HEK293 (cell line): ENCODE data around the gene PKNOX2.

Experiments
- CTCF ChIA-PET: fragments of 350-600 bp; formaldehyde crosslinking; extraction: SDS; loops from one replicate; lab custom pipeline; 2021; ENCODE audit warnings: antibody characterized with exemption; lab: Yijun Ruan, JAX
- POLR2A ChIA-PET: fragments of 300-600 bp; formaldehyde crosslinking; extraction: SDS; loops from one replicate; lab custom pipeline; 2020; ENCODE audit warnings: antibody characterized with exemption, inconsistent platforms; lab: Yijun Ruan, JAX
- H3K27ac ChIP-seq: fragments of 200-500 bp; sonication (Bioruptor generic); 2 replicates; pipeline ENCODE4 v1.5.1; 2014; ENCODE audit warnings: low read depth, low read length, control low read depth, inconsistent platforms; ENCODE audit errors: extremely low read depth
- H3K36me3 ChIP-seq, 2 experiments: fragments of 200-500 bp in 1 of 2; sonication (Bioruptor generic) in 1 of 2; 1 replicate in 1 of 2; 2 replicates in 1 of 2; pipeline ENCODE4 v1.5.1; 2014 to 2017; ENCODE audit warnings: inconsistent platforms in 2 of 2, low read length in 2 of 2; ENCODE audit not compliant: control insufficient read depth in 2 of 2, insufficient read depth in 1 of 2
- H3K4me1 ChIP-seq: fragments of 200-500 bp; sonication (Bioruptor generic); 2 replicates; pipeline ENCODE4 v1.5.1; 2014; ENCODE audit warnings: mild to moderate bottlenecking, low read length, inconsistent platforms; ENCODE audit not compliant: control insufficient read depth, insufficient read depth
- H3K4me3 ChIP-seq: 2 replicates; pipeline ENCODE4 v1.5.1; 2011; ENCODE audit warnings: low read depth, mild to moderate bottlenecking, control low read depth, low read length, moderate library complexity
- H3K9me3 ChIP-seq: fragments of 200-500 bp; sonication (Bioruptor generic); 2 replicates; pipeline ENCODE4 v1.5.1; 2014; ENCODE audit warnings: low read depth, low read length, inconsistent platforms; ENCODE audit not compliant: control insufficient read depth, insufficient read depth
- MZF1 ChIP-seq: fragments of 450-650 bp; formaldehyde crosslinking; IDR thresholded peaks from 2 replicates; pipeline ENCODE4 v1.5.1; 2017; ENCODE audit warnings: missing biosample characterization, missing genetic modification characterization, borderline replicate concordance
- PRDM10 ChIP-seq: fragments of 450-650 bp; formaldehyde crosslinking; IDR thresholded peaks from 2 replicates; pipeline ENCODE4 v1.5.1; 2016; ENCODE audit warnings: missing biosample characterization, missing genetic modification characterization
- REPIN1 ChIP-seq: fragments of 450-650 bp; formaldehyde crosslinking; IDR thresholded peaks from 2 replicates; pipeline ENCODE4 v1.5.1; 2017; ENCODE audit warnings: missing biosample characterization, missing genetic modification characterization, low read depth
- ZNF114 ChIP-seq: fragments of 450-650 bp; formaldehyde crosslinking; IDR thresholded peaks from 2 replicates; pipeline ENCODE4 v1.5.0; 2017; ENCODE audit warnings: missing biosample characterization, missing genetic modification characterization
- ZNF133 ChIP-seq: fragments of 450-650 bp; formaldehyde crosslinking; IDR thresholded peaks from 2 replicates; pipeline ENCODE4 v1.5.1; 2016; ENCODE audit warnings: missing biosample characterization, missing genetic modification characterization
- ZNF174 ChIP-seq: fragments of 450-650 bp; formaldehyde crosslinking; IDR thresholded peaks from 2 replicates; pipeline ENCODE4 v1.5.0; 2017; ENCODE audit warnings: missing biosample characterization, mild to moderate bottlenecking, missing genetic modification characterization
- ZNF214 ChIP-seq: fragments of 450-650 bp; formaldehyde crosslinking; IDR thresholded peaks from 2 replicates; pipeline ENCODE4 v1.5.1; 2017; ENCODE audit warnings: missing biosample characterization, mild to moderate bottlenecking, missing genetic modification characterization, borderline replicate concordance
- ZNF24 ChIP-seq: fragments of 450-650 bp; formaldehyde crosslinking; IDR thresholded peaks from 2 replicates; pipeline ENCODE4 v1.5.1; 2016; ENCODE audit warnings: missing biosample characterization, missing genetic modification characterization
- ZNF280D ChIP-seq: fragments of 450-650 bp; formaldehyde crosslinking; IDR thresholded peaks from 2 replicates; pipeline ENCODE4 v1.5.1; 2016; ENCODE audit warnings: missing biosample characterization, missing genetic modification characterization
- ZNF324 ChIP-seq: fragments of 450-650 bp; formaldehyde crosslinking; IDR thresholded peaks from 2 replicates; pipeline ENCODE4 v1.5.1; 2016; ENCODE audit warnings: missing biosample characterization, missing genetic modification characterization
- ZNF335 ChIP-seq: fragments of 450-650 bp; formaldehyde crosslinking; conservative IDR thresholded peaks from 2 replicates; pipeline ENCODE4 v1.5.1; 2016; ENCODE audit warnings: missing biosample characterization, missing genetic modification characterization
- ZNF37A ChIP-seq: fragments of 450-650 bp; IDR thresholded peaks from 2 replicates; pipeline ENCODE4 v1.5.1; 2018; ENCODE audit warnings: missing biosample characterization, missing genetic modification characterization
- ZNF416 ChIP-seq: fragments of 450-650 bp; formaldehyde crosslinking; IDR thresholded peaks from 2 replicates; pipeline ENCODE4 v1.5.1; 2016; ENCODE audit warnings: missing biosample characterization, missing genetic modification characterization
- ZNF549 ChIP-seq: fragments of 450-650 bp; IDR thresholded peaks from 2 replicates; pipeline ENCODE4 v1.5.1; 2018; ENCODE audit warnings: missing biosample characterization, missing genetic modification characterization, mild to moderate bottlenecking, inconsistent platforms, moderate library complexity
- ZNF701 ChIP-seq: fragments of 450-650 bp; formaldehyde crosslinking; IDR thresholded peaks from 2 replicates; pipeline ENCODE4 v1.5.1; 2016; ENCODE audit warnings: missing biosample characterization, missing genetic modification characterization
- ZNF76 ChIP-seq: fragments of 450-650 bp; formaldehyde crosslinking; IDR thresholded peaks from 2 replicates; pipeline ENCODE4; 2016; ENCODE audit warnings: low read depth, missing biosample characterization, missing genetic modification characterization, borderline replicate concordance
- ZSCAN18 ChIP-seq: fragments of 450-650 bp; formaldehyde crosslinking; IDR thresholded peaks from 2 replicates; pipeline ENCODE4 v1.5.1; 2016; ENCODE audit warnings: missing biosample characterization, missing genetic modification characterization
- TF ChIP-seq, protein P1 (sequence below): fragments of 450-650 bp; formaldehyde crosslinking; IDR thresholded peaks from 2 replicates; pipeline ENCODE4 v1.5.1; 2017; ENCODE audit warnings: missing biosample characterization, missing genetic modification characterization
- TF ChIP-seq, protein P2 (sequence below): fragments of 450-650 bp; formaldehyde crosslinking; IDR thresholded peaks from 2 replicates; pipeline ENCODE4 v1.5.1; 2016; ENCODE audit warnings: missing biosample characterization, missing genetic modification characterization

The PKNOX2 gene

GRCh38 chr11:125379565-125379964 lies 215.0 kb downstream of the PKNOX2 start:
- H3K27ac ChIP-seq = no peak overlapping the region
- H3K4me1 ChIP-seq = no peaks in the 10 kb centered on the region
- no peaks in the 10 kb centered on the region for H3K9me3 ChIP-seq
- no peaks in the 10 kb centered on the region for H3K36me3 ChIP-seq
- CTCF ChIA-PET = interaction anchor here (0.7 kb wide), 1 partner anchor 1801 kb away, joined by 5 read pairs; no protein-coding TSS in a partner anchor
- TF ChIP-seq, protein P1, sequence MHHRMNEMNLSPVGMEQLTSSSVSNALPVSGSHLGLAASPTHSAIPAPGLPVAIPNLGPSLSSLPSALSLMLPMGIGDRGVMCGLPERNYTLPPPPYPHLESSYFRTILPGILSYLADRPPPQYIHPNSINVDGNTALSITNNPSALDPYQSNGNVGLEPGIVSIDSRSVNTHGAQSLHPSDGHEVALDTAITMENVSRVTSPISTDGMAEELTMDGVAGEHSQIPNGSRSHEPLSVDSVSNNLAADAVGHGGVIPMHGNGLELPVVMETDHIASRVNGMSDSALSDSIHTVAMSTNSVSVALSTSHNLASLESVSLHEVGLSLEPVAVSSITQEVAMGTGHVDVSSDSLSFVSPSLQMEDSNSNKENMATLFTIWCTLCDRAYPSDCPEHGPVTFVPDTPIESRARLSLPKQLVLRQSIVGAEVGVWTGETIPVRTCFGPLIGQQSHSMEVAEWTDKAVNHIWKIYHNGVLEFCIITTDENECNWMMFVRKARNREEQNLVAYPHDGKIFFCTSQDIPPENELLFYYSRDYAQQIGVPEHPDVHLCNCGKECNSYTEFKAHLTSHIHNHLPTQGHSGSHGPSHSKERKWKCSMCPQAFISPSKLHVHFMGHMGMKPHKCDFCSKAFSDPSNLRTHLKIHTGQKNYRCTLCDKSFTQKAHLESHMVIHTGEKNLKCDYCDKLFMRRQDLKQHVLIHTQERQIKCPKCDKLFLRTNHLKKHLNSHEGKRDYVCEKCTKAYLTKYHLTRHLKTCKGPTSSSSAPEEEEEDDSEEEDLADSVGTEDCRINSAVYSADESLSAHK (tag by site-specific recombination) = no peak
- TF ChIP-seq ZNF37A (tag by site-specific recombination) = no peak
- TF ChIP-seq, protein P2, sequence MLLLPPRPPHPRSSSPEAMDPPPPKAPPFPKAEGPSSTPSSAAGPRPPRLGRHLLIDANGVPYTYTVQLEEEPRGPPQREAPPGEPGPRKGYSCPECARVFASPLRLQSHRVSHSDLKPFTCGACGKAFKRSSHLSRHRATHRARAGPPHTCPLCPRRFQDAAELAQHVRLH (tag by site-specific recombination) = no peak
- TF ChIP-seq MZF1 (tag by site-specific recombination) = no peak
- TF ChIP-seq ZNF24 (tag by site-specific recombination) = no peak
- TF ChIP-seq ZNF76 = no peak
- TF ChIP-seq ZNF335 (tag by site-specific recombination) = no peak
- TF ChIP-seq ZNF280D (tag by site-specific recombination) = no peak
- no peak for TF ChIP-seq ZNF701 (tag by site-specific recombination)
- TF ChIP-seq ZSCAN18 (tag by site-specific recombination) = no peak
- no peak for TF ChIP-seq ZNF174 (tag by site-specific recombination)
- TF ChIP-seq ZNF114 (tag by site-specific recombination) = no peak
- no peak for TF ChIP-seq ZNF324
- no peak for TF ChIP-seq ZNF214
- no peak for TF ChIP-seq ZNF416 (tag by site-specific recombination)
- no peak for TF ChIP-seq PRDM10
- TF ChIP-seq ZNF133 (tag by site-specific recombination) = no peak
- TF ChIP-seq ZNF549 = no peak
- no peak for TF ChIP-seq REPIN1 (tag by site-specific recombination)
- POLR2A ChIA-PET = no interaction called here
- no peak overlapping the region for H3K4me3 ChIP-seq
